ENCODE results near the gene PUM1.
"Not testable (repeated sequence)": the region's sequence is repeated elsewhere in the genome, so short reads cannot be mapped to it uniquely, and the experiment has no call there.

PUM1 gene

DNA sequence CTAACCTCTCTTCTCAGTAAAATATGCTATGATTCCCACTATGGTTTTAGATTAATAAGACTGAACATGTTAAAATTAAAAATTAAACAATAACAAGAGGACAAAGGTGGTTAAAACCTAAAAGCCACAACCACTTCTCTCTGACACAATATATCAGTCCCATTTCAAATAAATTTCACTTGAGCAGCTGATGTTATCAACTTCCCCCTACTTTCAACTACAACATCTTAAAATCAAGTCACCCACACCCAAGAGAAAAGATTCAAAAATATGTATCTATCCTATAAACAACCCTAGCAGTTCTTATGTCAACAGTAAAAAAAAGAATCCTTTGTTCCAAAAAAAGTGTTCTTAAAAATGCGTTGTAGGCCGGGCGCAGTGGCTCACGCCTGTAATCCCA is 7.5 kb downstream of the PUM1 start:
- no peak for DNase-seq (ENCODE audit: low read depth in 1 of 2, low spot score in 1 of 2)
- no peak for TF ChIP-seq JUND (IDR thresholded peaks at IDR 0.05; ENCODE audit: low read depth)
- in situ Hi-C loops (cut with HindIII; ENCODE audit: low pct_unique_long_range_greater_than_20kb, low sequenced_read_pairs) = no loop called here

DNA sequence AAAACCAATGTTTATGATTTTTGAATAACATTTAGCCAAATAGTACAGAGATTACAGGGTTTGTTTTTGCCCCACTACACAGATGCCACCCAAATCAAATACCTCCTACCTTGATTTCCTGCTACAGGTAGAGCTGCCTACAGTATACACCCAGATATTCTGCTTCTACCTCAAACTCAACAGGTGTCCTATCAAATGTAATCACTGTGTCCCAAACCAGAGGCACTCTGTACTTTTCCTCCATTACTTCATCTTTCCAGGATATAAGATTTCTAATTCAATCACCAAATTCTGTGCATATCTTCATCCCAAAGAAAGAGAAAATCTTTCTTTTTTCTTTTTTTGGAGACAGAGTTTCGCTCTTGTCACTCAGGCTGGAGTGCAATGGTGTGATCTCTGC is 9.6 kb downstream of the PUM1 start:
- in situ Hi-C loops (cut with HindIII; ENCODE audit: low pct_unique_long_range_greater_than_20kb, low sequenced_read_pairs) = no loop called here

DNA sequence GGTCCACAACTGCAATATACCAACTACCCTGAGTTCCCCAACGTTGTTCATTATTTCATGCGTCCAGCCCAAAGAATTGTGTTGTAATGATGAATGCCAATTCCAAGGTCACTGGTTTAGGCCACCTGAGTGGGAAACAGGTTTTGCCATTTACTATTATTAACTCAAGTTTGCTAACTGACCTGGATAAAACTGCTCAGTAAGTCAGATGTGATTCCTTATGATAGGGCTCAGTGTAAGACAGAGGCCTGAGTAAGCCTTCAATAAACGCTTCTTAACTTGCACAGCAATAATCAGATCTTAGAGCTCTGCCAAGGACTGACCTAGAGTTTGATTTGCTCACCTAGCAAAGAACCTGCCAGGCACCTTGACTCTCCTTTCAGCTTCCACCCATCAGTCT is 10.0 kb downstream of the PUM1 start:
- in situ Hi-C loops (cut with HindIII; ENCODE audit: low pct_unique_long_range_greater_than_20kb, low sequenced_read_pairs) = no loop called here
- no peak for TF ChIP-seq JUND (IDR thresholded peaks at IDR 0.05; ENCODE audit: low read depth)
- no peak for DNase-seq (ENCODE audit: low read depth in 1 of 2, low spot score in 1 of 2)

More for the DNA sequence above, 9.6 kb downstream of the PUM1 start:
- no peak for DNase-seq (ENCODE audit: low read depth in 1 of 2, low spot score in 1 of 2)
- TF ChIP-seq JUND (IDR thresholded peaks at IDR 0.05; ENCODE audit: low read depth) = no peak

DNA sequence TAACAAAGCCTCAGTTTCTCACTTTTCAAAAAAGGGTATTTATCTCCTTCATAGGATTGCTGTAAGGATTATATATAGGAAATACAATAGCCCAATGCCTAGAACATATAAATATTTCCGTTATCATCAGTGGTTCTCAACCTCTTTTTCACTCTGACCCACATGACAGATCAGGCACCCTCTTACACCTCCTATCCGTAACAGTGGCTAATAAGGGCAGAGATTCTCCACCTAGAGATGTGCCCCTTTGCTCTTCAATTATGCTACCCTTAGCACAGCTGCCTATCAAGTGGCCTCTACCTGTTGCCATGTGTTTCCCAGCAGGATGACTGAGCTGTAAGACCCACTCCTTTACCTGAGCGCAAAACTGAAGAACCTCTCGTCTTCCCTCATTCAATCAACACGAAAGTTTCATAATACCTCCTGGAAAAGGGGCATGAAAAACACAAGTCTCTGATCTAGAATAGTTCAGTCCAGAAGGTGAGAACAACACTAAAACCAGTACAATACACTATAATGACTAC is 10.5 kb downstream of the PUM1 start:
- no peak for DNase-seq (ENCODE audit: low read depth in 1 of 2, low spot score in 1 of 2)
- TF ChIP-seq JUND (IDR thresholded peaks at IDR 0.05; ENCODE audit: low read depth) = no peak
- in situ Hi-C loops (cut with HindIII; ENCODE audit: low pct_unique_long_range_greater_than_20kb, low sequenced_read_pairs) = no loop called here

DNA sequence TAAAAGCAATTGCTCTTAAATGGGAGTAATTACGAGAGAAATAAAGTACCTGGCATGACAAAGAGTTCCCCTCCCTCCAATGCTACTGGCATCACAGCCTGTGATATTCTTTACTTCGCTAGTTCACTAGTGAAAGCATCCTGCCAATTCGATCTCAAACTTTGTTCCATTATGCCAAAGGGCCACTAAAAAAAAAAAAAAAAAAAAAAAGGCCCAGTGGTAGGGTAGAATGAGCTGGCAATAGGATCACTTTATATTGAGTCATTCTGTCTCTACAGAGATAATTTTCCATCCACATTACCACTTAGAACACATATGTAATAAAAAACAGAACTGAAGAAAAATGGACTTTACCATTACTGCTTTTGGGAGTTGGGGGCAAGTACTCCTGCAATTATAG is 11.2 kb downstream of the PUM1 start:
- TF ChIP-seq JUND (IDR thresholded peaks at IDR 0.05; ENCODE audit: low read depth) = no peak
- in situ Hi-C loops (cut with HindIII; ENCODE audit: low pct_unique_long_range_greater_than_20kb, low sequenced_read_pairs) = no loop called here
- no peak for DNase-seq (ENCODE audit: low read depth in 1 of 2, low spot score in 1 of 2)

DNA sequence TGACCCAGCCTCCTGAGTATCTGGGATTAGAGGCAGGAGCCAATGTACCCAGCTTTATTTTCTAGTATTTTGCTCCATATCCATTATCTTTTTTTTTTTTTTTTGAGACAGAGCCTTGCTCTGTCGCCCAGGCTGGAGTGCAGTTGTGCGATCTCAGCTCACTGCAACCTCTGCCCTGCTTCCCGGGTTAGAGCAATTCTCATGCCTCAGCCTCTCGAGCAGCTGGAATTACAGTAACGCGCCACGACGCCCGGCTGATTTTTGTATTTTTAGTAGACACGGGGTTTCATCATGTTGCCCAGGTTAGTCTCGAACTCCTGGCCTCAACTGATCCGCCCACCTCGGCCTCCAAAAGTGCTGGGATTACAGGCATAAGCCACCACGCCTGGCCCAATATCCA is 12.9 kb downstream of the PUM1 start:
- in situ Hi-C loops (cut with HindIII; ENCODE audit: low pct_unique_long_range_greater_than_20kb, low sequenced_read_pairs); DNase-seq (ENCODE audit: low read depth in 1 of 2, low spot score in 1 of 2): not testable (repeated sequence)

DNA sequence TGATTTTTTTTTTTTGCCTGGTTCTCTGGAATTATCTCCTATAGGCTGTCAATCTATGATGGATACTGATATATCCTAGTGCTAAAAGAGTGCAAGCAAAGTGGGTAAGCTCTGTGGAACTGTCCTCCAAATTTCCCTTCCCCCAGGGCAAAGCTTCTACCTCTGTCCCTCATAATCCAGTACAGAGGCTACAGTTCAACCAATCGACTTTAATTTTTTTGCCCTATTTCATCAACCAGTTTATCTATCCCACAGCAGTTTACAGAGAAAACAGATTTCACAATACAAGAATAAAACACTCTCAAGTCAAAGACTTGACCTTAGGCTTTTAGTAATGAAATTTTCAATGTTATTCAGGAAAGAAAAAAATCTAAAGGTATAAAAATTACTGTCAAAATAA is 13.9 kb downstream of the PUM1 start:
- in situ Hi-C loops (cut with HindIII; ENCODE audit: low pct_unique_long_range_greater_than_20kb, low sequenced_read_pairs) = no loop called here
- no peak for TF ChIP-seq JUND (IDR thresholded peaks at IDR 0.05; ENCODE audit: low read depth)
- no peak for DNase-seq (ENCODE audit: low read depth in 1 of 2, low spot score in 1 of 2)

DNA sequence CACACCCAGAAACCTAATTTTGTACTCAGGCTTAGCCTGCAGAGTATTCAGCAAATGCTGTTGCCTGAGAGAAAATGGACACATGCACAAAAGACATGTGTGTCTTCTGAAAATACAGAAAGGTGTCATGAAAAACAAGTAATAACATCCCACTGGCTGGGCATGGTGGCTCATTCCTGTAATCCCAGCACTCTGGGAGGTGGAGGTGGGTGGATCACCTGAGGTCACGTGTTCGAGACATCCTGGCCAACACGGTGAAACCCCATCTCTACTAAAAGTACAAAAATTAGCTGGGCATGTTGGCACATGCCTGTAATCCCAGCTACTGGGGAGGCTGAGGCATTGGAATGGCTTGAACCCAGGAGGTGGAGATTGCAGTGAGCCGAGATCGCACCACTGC is 18.0 kb downstream of the PUM1 start:
- DNase-seq (ENCODE audit: low read depth in 1 of 2, low spot score in 1 of 2); in situ Hi-C loops (cut with HindIII; ENCODE audit: low pct_unique_long_range_greater_than_20kb, low sequenced_read_pairs): not testable (repeated sequence)

DNA sequence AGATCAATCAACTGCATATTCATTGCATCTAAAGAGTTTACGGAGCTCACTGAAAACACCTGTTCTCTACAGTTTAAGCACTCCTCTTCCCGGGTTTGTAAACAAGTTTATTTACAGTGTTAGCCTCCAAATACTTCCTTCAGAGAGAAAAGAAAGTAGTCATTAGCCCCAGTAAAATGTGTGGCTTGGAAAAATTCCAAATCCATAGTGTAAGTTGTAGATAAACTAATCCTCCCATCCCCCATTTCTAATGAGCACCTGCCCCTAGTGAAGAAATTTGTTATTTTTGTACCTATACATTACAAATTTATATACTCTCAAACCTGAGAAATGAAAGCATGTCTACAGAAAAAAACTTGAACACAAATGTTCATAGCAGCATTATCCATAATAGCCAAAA is 21.9 kb downstream of the PUM1 start:
- no peak for TF ChIP-seq JUND (IDR thresholded peaks at IDR 0.05; ENCODE audit: low read depth)
- in situ Hi-C loops (cut with HindIII; ENCODE audit: low pct_unique_long_range_greater_than_20kb, low sequenced_read_pairs) = no loop called here
- no peak for DNase-seq (ENCODE audit: low read depth in 1 of 2, low spot score in 1 of 2)

DNA sequence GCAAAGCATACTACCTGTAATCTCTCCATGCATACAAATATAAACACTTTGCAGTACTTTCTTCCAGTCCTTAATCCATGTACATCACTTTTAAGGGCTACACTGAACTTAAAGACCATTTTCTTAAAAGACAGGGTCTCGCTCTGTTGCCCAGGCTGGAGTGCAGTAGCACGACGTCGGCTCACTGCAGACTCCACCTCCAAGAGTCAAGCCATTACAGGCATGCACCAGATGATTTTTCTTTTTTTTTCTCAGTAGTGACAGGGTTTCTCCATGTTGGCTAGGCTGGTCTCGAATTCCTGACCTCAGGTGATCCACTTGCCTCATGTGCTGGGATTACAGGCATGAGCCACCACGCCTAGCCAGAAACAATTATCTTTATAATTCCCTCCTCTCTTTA is 22.9 kb downstream of the PUM1 start:
- no peak for DNase-seq (ENCODE audit: low read depth in 1 of 2, low spot score in 1 of 2)
- in situ Hi-C loops (cut with HindIII; ENCODE audit: low pct_unique_long_range_greater_than_20kb, low sequenced_read_pairs) = no loop called here
- TF ChIP-seq JUND (IDR thresholded peaks at IDR 0.05; ENCODE audit: low read depth) = no peak

DNA sequence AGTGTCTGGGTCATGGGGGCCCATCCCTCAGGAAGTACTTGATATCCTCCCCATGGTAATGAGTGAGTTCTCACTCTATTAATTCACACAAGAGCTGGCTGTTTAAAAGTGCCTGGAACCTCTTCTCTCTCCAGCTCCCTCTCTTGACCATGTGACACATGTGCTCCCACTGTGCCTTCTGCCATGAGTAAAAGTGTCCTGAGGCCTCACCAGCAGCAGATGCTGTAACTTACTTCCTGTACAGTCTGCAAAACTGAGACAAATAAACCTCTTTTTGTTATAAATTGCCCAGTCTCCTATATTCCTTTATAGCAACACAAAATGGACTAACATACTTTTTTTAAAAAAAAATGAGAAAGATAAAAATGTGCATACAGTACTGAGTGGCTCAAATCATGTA is 24.0 kb downstream of the PUM1 start:
- in situ Hi-C loops (cut with HindIII; ENCODE audit: low pct_unique_long_range_greater_than_20kb, low sequenced_read_pairs) = no loop called here
- TF ChIP-seq JUND (IDR thresholded peaks at IDR 0.05; ENCODE audit: low read depth) = no peak
- DNase-seq (ENCODE audit: low read depth in 1 of 2, low spot score in 1 of 2) = no peak

DNA sequence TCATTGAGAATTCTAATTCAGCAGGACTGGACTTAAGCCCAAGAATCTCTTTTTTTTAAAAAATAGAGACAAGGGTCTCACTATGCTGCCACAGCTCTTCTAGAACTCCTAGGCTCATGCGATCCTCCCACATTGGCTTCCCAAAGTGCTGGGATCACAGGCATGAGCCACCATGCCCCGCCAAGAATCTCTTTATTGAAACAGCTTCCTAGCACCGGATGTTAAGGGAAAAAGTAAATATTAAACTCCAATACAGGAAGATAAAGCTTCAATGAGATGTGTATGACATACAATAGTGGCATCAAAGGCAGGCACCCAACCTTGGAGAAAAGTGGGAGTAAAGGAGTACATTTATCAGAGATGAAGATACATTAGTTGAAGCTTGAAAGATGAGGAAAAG is 25.5 kb downstream of the PUM1 start:
- no peak for TF ChIP-seq JUND (IDR thresholded peaks at IDR 0.05; ENCODE audit: low read depth)
- in situ Hi-C loops (cut with HindIII; ENCODE audit: low pct_unique_long_range_greater_than_20kb, low sequenced_read_pairs) = no loop called here
- no peak for DNase-seq (ENCODE audit: low read depth in 1 of 2, low spot score in 1 of 2)

DNA sequence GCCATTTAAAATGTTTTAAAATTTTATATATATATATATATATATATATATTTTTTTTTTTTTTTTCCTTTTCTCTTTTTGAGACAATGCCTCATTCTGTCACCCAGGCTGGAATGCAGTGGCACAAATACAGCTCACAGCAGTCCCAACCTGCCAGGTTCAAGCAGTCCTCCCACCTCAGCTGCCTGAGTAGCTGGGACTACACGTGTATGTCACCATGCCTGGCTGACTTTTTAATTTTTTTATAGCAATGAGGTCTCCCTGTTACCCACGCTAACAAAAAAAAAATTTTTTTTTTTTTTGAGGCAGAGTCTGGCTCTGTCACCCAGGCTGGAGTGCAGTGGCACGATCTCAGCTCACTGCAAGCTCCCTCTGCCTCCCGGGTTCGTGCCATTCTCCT is 26.6 kb downstream of the PUM1 start:
- in situ Hi-C loops (cut with HindIII; ENCODE audit: low pct_unique_long_range_greater_than_20kb, low sequenced_read_pairs); DNase-seq (ENCODE audit: low read depth in 1 of 2, low spot score in 1 of 2): not testable (repeated sequence)

DNA sequence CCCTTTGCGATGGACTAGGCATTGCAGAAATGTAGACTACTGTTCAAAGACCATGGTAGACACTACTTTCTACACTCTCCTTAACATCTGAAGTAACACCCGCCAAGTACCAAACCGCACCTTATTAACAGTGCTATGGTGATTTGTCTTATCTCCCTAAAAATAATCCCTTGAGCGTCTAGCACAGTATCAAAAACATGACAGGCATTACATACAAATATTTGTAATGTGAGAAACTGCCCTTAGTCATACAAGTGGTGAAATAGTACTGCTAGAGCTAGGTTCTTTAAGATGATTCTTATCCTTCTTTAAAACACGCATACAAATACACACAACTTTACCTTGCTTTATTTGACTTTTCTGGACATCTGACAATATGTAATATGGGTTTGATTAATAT is 27.2 kb downstream of the PUM1 start:
- DNase-seq (ENCODE audit: low read depth in 1 of 2, low spot score in 1 of 2) = no peak
- no peak for TF ChIP-seq JUND (IDR thresholded peaks at IDR 0.05; ENCODE audit: low read depth)
- in situ Hi-C loops (cut with HindIII; ENCODE audit: low pct_unique_long_range_greater_than_20kb, low sequenced_read_pairs) = no loop called here

All from T47D (cell line).